ENCODE results near the gene AMOTL1. TPM values are rescaled to one million over a fixed set of nuclear protein-coding genes. Genes with fewer than 3 reads are reported as not detected.

Gene AMOTL1
- total RNA-seq = under 1 TPM in 1 of 2 experiments, not detected in 1; 0.08 TPM
- 0.29 TPM for polyA plus RNA-seq (2013, experiment 1 of 2)
- 1.6 TPM for polyA plus RNA-seq (2013, experiment 2 of 2)
- 0.11 to 3.3 (median 0.99) reads per million in 172 experiments for total RNA-seq

DNA sequence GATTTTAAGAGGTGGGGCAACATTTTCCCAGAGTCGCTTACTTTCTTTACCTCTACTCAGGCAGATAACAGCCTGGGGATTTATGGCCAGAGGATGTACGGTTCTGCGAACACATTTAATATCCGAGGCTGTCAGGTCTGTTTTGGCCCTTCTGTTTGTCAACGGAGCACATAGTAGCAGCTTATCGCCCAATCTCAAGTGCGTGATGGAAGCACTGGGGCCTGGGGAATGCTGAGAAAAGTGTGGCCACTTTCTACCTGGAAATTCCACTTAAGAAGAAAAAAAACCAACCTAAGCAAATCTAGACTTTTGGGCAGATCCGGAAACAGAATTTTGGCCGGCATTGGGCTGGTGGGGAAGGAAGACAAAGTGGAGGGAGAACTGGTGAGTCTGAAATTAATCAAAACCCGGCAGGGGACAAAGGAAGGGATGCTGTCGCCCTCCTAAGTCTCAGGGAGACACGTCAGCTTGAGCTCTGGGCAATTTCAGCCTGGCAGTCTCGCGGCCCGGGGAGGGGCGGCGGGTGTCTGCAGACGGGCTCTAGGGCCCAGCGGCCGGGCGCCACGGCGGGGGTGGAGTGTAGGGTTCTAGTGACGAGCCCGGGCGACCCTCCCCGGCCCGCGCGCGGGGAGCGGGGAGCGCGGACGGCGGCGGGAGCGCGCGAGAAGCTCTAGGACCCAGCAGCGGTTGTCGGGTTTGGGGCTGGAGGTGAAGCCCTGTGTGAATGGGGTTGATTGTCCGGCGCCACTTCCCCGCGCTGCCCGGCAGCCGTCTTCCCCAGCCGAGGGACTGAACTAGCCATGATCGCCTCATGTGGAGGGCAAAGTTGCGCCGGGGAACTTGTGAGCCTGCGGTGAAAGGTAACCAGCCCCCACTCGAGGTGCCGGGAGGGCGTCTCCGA, at the start of gene AMOTL1:
Gene AMOTL1, plus strand, starts transcription at position 656 of the 901 bp plus-strand sequence. Its CDS starts 156 bp downstream, at position 812.
- ChIA-PET POLR2A (no interaction called here), CTCF (no interaction called here)
- peak within 1 kb of the TSS; percentile 44 for H3K4me3 ChIP-seq (ENCODE audit: low read length)
- H3K4me1 ChIP-seq (ENCODE audit: insufficient read depth, low read length) = peaks cover 12% of the 10 kb centered on the region
- no peaks in the 10 kb centered on the region for H3K36me3 ChIP-seq (ENCODE audit: insufficient read depth, low read length)
- DNase-seq = peak in 7 of 14 experiments; percentile 4 to 37 (median 19)
- H3K27ac Mint-ChIP-seq = no peak within 1 kb of the TSS
- TF ChIP-seq CTCF (IDR thresholded peaks at IDR 0.05) = no peak
- ATAC-seq (ENCODE audit: poor library complexity) = no peak
- peaks cover 12 to 53% of the 10 kb centered on the region in 2 experiments for H3K27me3 ChIP-seq (ENCODE audit: control insufficient read depth in 1 of 2, insufficient read depth in 2 of 2, low read length in 2 of 2)
- no peaks in the 10 kb centered on the region for H3K9me3 ChIP-seq (ENCODE audit: control insufficient read depth in 1 of 2, insufficient read depth in 1 of 2, low read length in 2 of 2)
- intact Hi-C loops (cut with DNase I, micrococcal nuclease) = no loop called here
- H3K27me3 Mint-ChIP-seq = peaks cover 43% of the 10 kb centered on the region
- H3K27ac ChIP-seq (ENCODE audit: low read depth in 1 of 2, low read length in 2 of 2) = no peak within 1 kb of the TSS
- peak within 1 kb of the TSS; percentile 84 for H3K4me3 Mint-ChIP-seq
- H3K9me3 Mint-ChIP-seq = no peaks in the 10 kb centered on the region
- no peaks in the 10 kb centered on the region for H3K4me1 Mint-ChIP-seq (ENCODE audit: low read depth)
- H3K36me3 Mint-ChIP-seq (ENCODE audit: low read depth) = no peaks in the 10 kb centered on the region

DNA sequence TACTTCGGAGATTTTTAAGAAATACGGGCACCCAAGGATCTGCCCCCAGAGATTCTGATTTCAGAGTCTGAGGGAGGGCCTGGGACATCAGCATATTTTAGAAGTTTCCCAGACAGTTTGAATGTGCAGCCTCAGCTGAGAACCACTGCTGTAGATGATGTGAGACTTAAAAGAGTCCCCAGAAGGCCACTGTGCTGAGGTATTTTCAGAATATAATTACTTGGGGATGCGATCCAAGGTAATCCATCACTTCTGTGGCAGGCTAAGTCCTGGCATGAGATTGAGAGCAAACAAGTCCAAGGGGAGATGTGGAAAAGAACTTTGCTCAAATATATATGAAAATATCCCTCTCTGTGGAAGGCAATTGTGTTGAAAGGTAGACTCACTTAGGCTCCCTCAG, 48.3 kb upstream of the AMOTL1 start:
- Histone ChIP-seq H3K27ac (ENCODE audit: low read depth in 1 of 2, low read length in 2 of 2) (no peak overlapping the region), H3K9me3 (ENCODE audit: control insufficient read depth in 1 of 2, insufficient read depth in 1 of 2, low read length in 2 of 2) (no peaks in the 10 kb centered on the region), H3K4me1 (ENCODE audit: insufficient read depth, low read length) (no peaks in the 10 kb centered on the region), H3K36me3 (ENCODE audit: insufficient read depth, low read length) (no peaks in the 10 kb centered on the region), H3K27me3 (ENCODE audit: control insufficient read depth in 1 of 2, insufficient read depth in 2 of 2, low read length in 2 of 2) (peaks cover 4 to 31% of the 10 kb centered on the region in 2 experiments), H3K4me3 (ENCODE audit: low read length) (no peak overlapping the region)
- no peak overlapping the region for H3K27ac Mint-ChIP-seq
- peaks cover 47% of the 10 kb centered on the region for H3K27me3 Mint-ChIP-seq
- no peaks in the 10 kb centered on the region for H3K36me3 Mint-ChIP-seq (ENCODE audit: low read depth)
- ChIA-PET CTCF (no interaction called here), POLR2A (no interaction called here)
- no peak overlapping the region for H3K4me3 Mint-ChIP-seq
- no peak for ATAC-seq (ENCODE audit: poor library complexity)
- no peaks in the 10 kb centered on the region for H3K4me1 Mint-ChIP-seq (ENCODE audit: low read depth)
- DNase-seq = no peak
- H3K9me3 Mint-ChIP-seq = no peaks in the 10 kb centered on the region
- no peak for TF ChIP-seq CTCF (IDR thresholded peaks at IDR 0.05)
- intact Hi-C loops (cut with DNase I, micrococcal nuclease) = no loop called here

DNA sequence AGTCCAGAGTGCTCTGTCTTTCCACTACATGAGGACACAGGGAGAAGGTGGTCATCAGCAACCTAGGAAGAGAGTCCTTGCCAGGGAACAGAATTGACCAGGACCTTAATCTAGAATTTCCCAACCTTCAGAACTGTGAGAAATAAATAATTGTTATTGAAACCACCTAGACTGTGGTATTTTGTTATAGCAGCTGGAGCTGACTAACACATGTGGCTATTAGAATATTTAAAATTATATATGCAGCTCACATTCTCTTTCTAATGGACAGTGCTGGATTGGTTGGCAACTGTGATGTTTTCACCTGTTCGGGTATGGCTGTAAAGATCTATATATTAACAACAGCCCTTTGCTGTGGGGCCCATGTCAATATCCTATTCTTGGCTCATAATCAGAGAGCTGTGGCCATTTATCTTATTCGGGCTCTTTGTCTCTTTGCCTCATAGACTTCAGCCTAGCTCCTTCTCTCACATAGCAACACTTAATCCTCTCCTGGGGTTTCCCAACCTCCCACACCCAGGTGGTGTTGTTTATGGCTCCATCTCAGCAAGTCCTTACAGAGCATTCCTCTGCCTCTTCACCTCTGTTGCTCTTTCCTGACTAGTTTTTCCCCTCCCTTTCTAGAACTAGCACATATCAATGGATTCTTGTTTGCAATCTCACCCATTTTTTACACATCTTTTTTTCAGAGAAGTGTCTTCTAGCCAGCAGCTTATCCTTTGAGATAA, 46.4 kb upstream of the AMOTL1 start:
- H3K27ac Mint-ChIP-seq = no peak overlapping the region
- H3K9me3 ChIP-seq (ENCODE audit: control insufficient read depth in 1 of 2, insufficient read depth in 1 of 2, low read length in 2 of 2) = no peaks in the 10 kb centered on the region
- ATAC-seq (ENCODE audit: poor library complexity) (no peak), DNase-seq (no peak)
- no peak for TF ChIP-seq CTCF (IDR thresholded peaks at IDR 0.05)
- H3K4me3 Mint-ChIP-seq = no peak overlapping the region
- no peaks in the 10 kb centered on the region for H3K9me3 Mint-ChIP-seq
- peaks cover 30% of the 10 kb centered on the region for H3K27me3 Mint-ChIP-seq
- intact Hi-C loops (cut with DNase I, micrococcal nuclease) = no loop called here
- H3K4me1 ChIP-seq (ENCODE audit: insufficient read depth, low read length) = no peaks in the 10 kb centered on the region
- H3K36me3 Mint-ChIP-seq (ENCODE audit: low read depth) = no peaks in the 10 kb centered on the region
- H3K36me3 ChIP-seq (ENCODE audit: insufficient read depth, low read length) = no peaks in the 10 kb centered on the region
- CTCF ChIA-PET = no interaction called here
- H3K4me1 Mint-ChIP-seq (ENCODE audit: low read depth) = no peaks in the 10 kb centered on the region
- no peak overlapping the region for H3K27ac ChIP-seq (ENCODE audit: low read depth in 1 of 2, low read length in 2 of 2)
- peaks cover 4 to 14% of the 10 kb centered on the region in 2 experiments for H3K27me3 ChIP-seq (ENCODE audit: control insufficient read depth in 1 of 2, insufficient read depth in 2 of 2, low read length in 2 of 2)
- POLR2A ChIA-PET = no interaction called here
- H3K4me3 ChIP-seq (ENCODE audit: low read length) = no peak overlapping the region

Data from CD4-positive, alpha-beta T cell (primary cell).